Measurements from ENCODE around the gene ALDH18A1.

ALDH18A1 gene

GRCh38 chr10:95613330-95613729, 43.2 kb downstream of the ALDH18A1 start:
- H3K9me3 ChIP-seq (ENCODE audit: control insufficient read depth, insufficient read depth, low read depth, low read length) = no peaks in the 10 kb centered on the region
- peaks cover 97% of the 10 kb centered on the region for H3K36me3 ChIP-seq (ENCODE audit: control insufficient read depth, insufficient read depth, low read length)
- H3K9ac ChIP-seq (ENCODE audit: low read length) = no peak overlapping the region

GRCh38 chr10:95610727-95611126, 45.8 kb downstream of the ALDH18A1 start:
- H3K36me3 ChIP-seq (ENCODE audit: control insufficient read depth, insufficient read depth, low read length) = peaks cover 98% of the 10 kb centered on the region
- no peaks in the 10 kb centered on the region for H3K9me3 ChIP-seq (ENCODE audit: control insufficient read depth, insufficient read depth, low read depth, low read length)
- H3K4me1 ChIP-seq (ENCODE audit: control insufficient read depth, insufficient read depth, low read length) = no peaks in the 10 kb centered on the region
- no peak overlapping the region for H3K4me3 ChIP-seq (ENCODE audit: low read depth, low read length)
- H3K27ac ChIP-seq (ENCODE audit: low read depth, low read length) = no peak overlapping the region
- no peak overlapping the region for H3K9ac ChIP-seq (ENCODE audit: low read length)
- no peaks in the 10 kb centered on the region for H3K27me3 ChIP-seq (ENCODE audit: control insufficient read depth, insufficient read depth, low read length)

More at GRCh38 chr10:95613330-95613729, 43.2 kb downstream of the ALDH18A1 start:
- Histone ChIP-seq H3K27ac (ENCODE audit: low read depth, low read length) (no peak overlapping the region), H3K27me3 (ENCODE audit: control insufficient read depth, insufficient read depth, low read length) (no peaks in the 10 kb centered on the region), H3K4me1 (ENCODE audit: control insufficient read depth, insufficient read depth, low read length) (no peaks in the 10 kb centered on the region), H3K4me3 (ENCODE audit: low read depth, low read length) (no peak overlapping the region)

GRCh38 chr10:95606922-95607321, 49.6 kb downstream of the ALDH18A1 start:
- Histone ChIP-seq H3K4me1 (ENCODE audit: control insufficient read depth, insufficient read depth, low read length) (peaks cover 7% of the 10 kb centered on the region; the same call in 1 of the 2 replicates), H3K9ac (ENCODE audit: low read length) (no peak overlapping the region), H3K27ac (ENCODE audit: low read depth, low read length) (no peak overlapping the region), H3K27me3 (ENCODE audit: control insufficient read depth, insufficient read depth, low read length) (no peaks in the 10 kb centered on the region), H3K4me3 (ENCODE audit: low read depth, low read length) (no peak overlapping the region), H3K9me3 (ENCODE audit: control insufficient read depth, insufficient read depth, low read depth, low read length) (no peaks in the 10 kb centered on the region), H3K36me3 (ENCODE audit: control insufficient read depth, insufficient read depth, low read length) (peaks cover 66% of the 10 kb centered on the region)

- Histone ChIP-seq H3K36me3 (ENCODE audit: control insufficient read depth, insufficient read depth, low read length) (peaks cover 50% of the 10 kb centered on the region), H3K27ac (ENCODE audit: low read depth, low read length) (no peak overlapping the region), H3K4me3 (ENCODE audit: low read depth, low read length) (no peak overlapping the region), H3K9me3 (ENCODE audit: control insufficient read depth, insufficient read depth, low read depth, low read length) (no peaks in the 10 kb centered on the region), H3K9ac (ENCODE audit: low read length) (no peak overlapping the region), H3K4me1 (ENCODE audit: control insufficient read depth, insufficient read depth, low read length) (peaks cover 13% of the 10 kb centered on the region; the same call in 1 of the 2 replicates), H3K27me3 (ENCODE audit: control insufficient read depth, insufficient read depth, low read length) (no peaks in the 10 kb centered on the region)
Observed at GRCh38 chr10:95605163-95605562, 51.3 kb downstream of the ALDH18A1 start.

- Histone ChIP-seq H3K36me3 (ENCODE audit: control insufficient read depth, insufficient read depth, low read length) (peaks cover 45% of the 10 kb centered on the region), H3K9ac (ENCODE audit: low read length) (no peak overlapping the region), H3K4me3 (ENCODE audit: low read depth, low read length) (no peak overlapping the region), H3K4me1 (ENCODE audit: control insufficient read depth, insufficient read depth, low read length) (peaks cover 13% of the 10 kb centered on the region; the same call in 1 of the 2 replicates), H3K27ac (ENCODE audit: low read depth, low read length) (no peak overlapping the region), H3K9me3 (ENCODE audit: control insufficient read depth, insufficient read depth, low read depth, low read length) (no peaks in the 10 kb centered on the region), H3K27me3 (ENCODE audit: control insufficient read depth, insufficient read depth, low read length) (no peaks in the 10 kb centered on the region)
Observed at GRCh38 chr10:95604630-95605029, 51.9 kb downstream of the ALDH18A1 start.

- H3K4me3 ChIP-seq (ENCODE audit: low read depth, low read length) = no peak overlapping the region
Observed at GRCh38 chr10:95602382-95602781, 54.1 kb downstream of the ALDH18A1 start.

GRCh38 chr10:95601116-95601719, 55.3 kb downstream of the ALDH18A1 start:
- peaks cover 12% of the 10 kb centered on the region for H3K36me3 ChIP-seq (ENCODE audit: control insufficient read depth, insufficient read depth, low read length)
- peaks cover 13% of the 10 kb centered on the region; the same call in 1 of the 2 replicates for H3K4me1 ChIP-seq (ENCODE audit: control insufficient read depth, insufficient read depth, low read length)

More at GRCh38 chr10:95602382-95602781, 54.1 kb downstream of the ALDH18A1 start:
- no peak overlapping the region for H3K27ac ChIP-seq (ENCODE audit: low read depth, low read length)
- no peak overlapping the region for H3K9ac ChIP-seq (ENCODE audit: low read length)
- H3K36me3 ChIP-seq (ENCODE audit: control insufficient read depth, insufficient read depth, low read length) = peaks cover 23% of the 10 kb centered on the region
- H3K4me1 ChIP-seq (ENCODE audit: control insufficient read depth, insufficient read depth, low read length) = peaks cover 13% of the 10 kb centered on the region; the same call in 1 of the 2 replicates
- H3K27me3 ChIP-seq (ENCODE audit: control insufficient read depth, insufficient read depth, low read length) = no peaks in the 10 kb centered on the region
- H3K9me3 ChIP-seq (ENCODE audit: control insufficient read depth, insufficient read depth, low read depth, low read length) = no peaks in the 10 kb centered on the region

GRCh38 chr10:95600158-95600557, 56.4 kb downstream of the ALDH18A1 start:
- H3K27ac ChIP-seq (ENCODE audit: low read depth, low read length) = no peak overlapping the region
- H3K27me3 ChIP-seq (ENCODE audit: control insufficient read depth, insufficient read depth, low read length) = no peaks in the 10 kb centered on the region
- H3K4me1 ChIP-seq (ENCODE audit: control insufficient read depth, insufficient read depth, low read length) = peaks cover 13% of the 10 kb centered on the region; the same call in 1 of the 2 replicates
- H3K9ac ChIP-seq (ENCODE audit: low read length) = no peak overlapping the region
- no peak overlapping the region for H3K4me3 ChIP-seq (ENCODE audit: low read depth, low read length)
- peaks cover 2% of the 10 kb centered on the region for H3K36me3 ChIP-seq (ENCODE audit: control insufficient read depth, insufficient read depth, low read length)
- no peaks in the 10 kb centered on the region; the same call in 1 of the 2 replicates for H3K9me3 ChIP-seq (ENCODE audit: control insufficient read depth, insufficient read depth, low read depth, low read length)

More at GRCh38 chr10:95601116-95601719, 55.3 kb downstream of the ALDH18A1 start:
- Histone ChIP-seq H3K9ac (ENCODE audit: low read length) (no peak overlapping the region), H3K27ac (ENCODE audit: low read depth, low read length) (no peak overlapping the region), H3K27me3 (ENCODE audit: control insufficient read depth, insufficient read depth, low read length) (no peaks in the 10 kb centered on the region), H3K4me3 (ENCODE audit: low read depth, low read length) (no peak overlapping the region), H3K9me3 (ENCODE audit: control insufficient read depth, insufficient read depth, low read depth, low read length) (no peaks in the 10 kb centered on the region; the same call in 1 of the 2 replicates)

- Histone ChIP-seq H3K9ac (ENCODE audit: low read length) (no peak overlapping the region), H3K4me1 (ENCODE audit: control insufficient read depth, insufficient read depth, low read length) (0 out of 2 replicates have a peak, but pooled peaks cover 6% of the 10 kb centered on the region), H3K9me3 (ENCODE audit: control insufficient read depth, insufficient read depth, low read depth, low read length) (no peaks in the 10 kb centered on the region; the same call in 1 of the 2 replicates), H3K27me3 (ENCODE audit: control insufficient read depth, insufficient read depth, low read length) (no peaks in the 10 kb centered on the region), H3K4me3 (ENCODE audit: low read depth, low read length) (no peak overlapping the region), H3K36me3 (ENCODE audit: control insufficient read depth, insufficient read depth, low read length) (no peaks in the 10 kb centered on the region), H3K27ac (ENCODE audit: low read depth, low read length) (no peak overlapping the region)
Observed at GRCh38 chr10:95597788-95598187, 58.7 kb downstream of the ALDH18A1 start.

GRCh38 chr10:95588025-95588424, 68.5 kb downstream of the ALDH18A1 start:
- H3K4me1 ChIP-seq (ENCODE audit: control insufficient read depth, insufficient read depth, low read length) = no peaks in the 10 kb centered on the region
- H3K27ac ChIP-seq (ENCODE audit: low read depth, low read length) = no peak overlapping the region
- no peaks in the 10 kb centered on the region for H3K36me3 ChIP-seq (ENCODE audit: control insufficient read depth, insufficient read depth, low read length)
- H3K9me3 ChIP-seq (ENCODE audit: control insufficient read depth, insufficient read depth, low read depth, low read length) = no peaks in the 10 kb centered on the region
- H3K9ac ChIP-seq (ENCODE audit: low read length) = no peak overlapping the region
- no peaks in the 10 kb centered on the region for H3K27me3 ChIP-seq (ENCODE audit: control insufficient read depth, insufficient read depth, low read length)
- H3K4me3 ChIP-seq (ENCODE audit: low read depth, low read length) = no peak overlapping the region

- Histone ChIP-seq H3K9me3 (ENCODE audit: control insufficient read depth, insufficient read depth, low read depth, low read length) (no peaks in the 10 kb centered on the region), H3K27me3 (ENCODE audit: control insufficient read depth, insufficient read depth, low read length) (no peaks in the 10 kb centered on the region), H3K4me3 (ENCODE audit: low read depth, low read length) (no peak overlapping the region), H3K9ac (ENCODE audit: low read length) (no peak overlapping the region), H3K27ac (ENCODE audit: low read depth, low read length) (no peak overlapping the region), H3K36me3 (ENCODE audit: control insufficient read depth, insufficient read depth, low read length) (no peaks in the 10 kb centered on the region), H3K4me1 (ENCODE audit: control insufficient read depth, insufficient read depth, low read length) (no peaks in the 10 kb centered on the region)
Observed at GRCh38 chr10:95579835-95580535, 76.5 kb downstream of the ALDH18A1 start.
